ENCODE data around the gene PRR15L. TPM values are rescaled to one million over a fixed set of nuclear protein-coding genes. Genes with fewer than 3 reads are reported as not detected.

The PRR15L gene
- 1 to 10 TPM in 1 of 9 donors, not detected in 8; 2.7 TPM for total RNA-seq
- under 1 TPM in 1 of 2 donors, not detected in 1; 0.04 TPM for polyA plus RNA-seq
- long read RNA-seq, donor 1: 0 reads
- long read RNA-seq, donor 2: 0 reads
- long read RNA-seq, donor 3: 0 reads

DNA sequence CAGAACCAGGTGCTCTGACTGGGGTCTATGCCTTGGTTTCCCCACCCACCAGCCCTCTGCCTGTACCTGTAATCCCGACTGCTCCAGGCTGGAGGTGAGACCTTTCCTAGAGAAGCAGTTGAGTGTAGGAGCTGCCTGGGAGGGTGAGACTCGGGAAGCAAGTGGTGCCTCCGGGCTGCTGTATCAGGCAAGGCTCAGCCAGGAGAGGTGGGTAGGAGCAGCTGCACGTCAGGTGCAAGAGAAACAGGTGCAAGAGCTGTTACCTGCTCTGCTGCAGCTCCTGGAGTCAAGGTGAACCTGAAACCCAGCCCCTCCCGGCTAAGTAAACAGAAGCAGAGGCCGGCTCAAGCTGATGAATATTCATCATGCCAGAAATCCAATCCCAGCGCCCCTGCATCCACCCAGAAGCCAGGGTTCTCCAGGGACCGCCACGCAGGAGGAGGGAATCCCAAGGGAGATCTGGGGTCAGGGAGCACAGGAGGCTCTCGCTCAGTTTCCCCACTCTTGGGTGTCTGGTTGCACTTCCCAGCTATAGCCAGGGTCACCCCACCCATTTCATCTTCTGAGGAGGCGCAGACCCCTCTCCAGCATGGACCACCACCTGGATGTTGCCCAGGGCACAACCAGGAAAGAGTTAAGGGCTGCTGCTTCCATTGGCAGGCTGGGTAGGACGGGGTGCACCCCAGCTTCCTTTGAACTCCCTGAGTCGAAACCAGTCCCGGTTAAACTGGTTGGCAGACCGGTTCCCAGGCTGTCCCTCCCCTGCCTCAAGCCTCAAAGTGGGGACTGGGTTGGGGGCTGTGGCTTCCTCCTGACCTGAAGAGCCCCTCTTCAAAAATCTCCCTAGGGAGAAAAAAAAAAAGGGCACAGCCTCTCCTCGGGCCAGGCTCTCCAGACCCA, at the start of gene PRR15L:
PRR15L (minus strand) TSS at position 293 of the 900 bp plus-strand sequence. CDS start 4,649 bp downstream, outside the sequence.
- 48 to 59% (median 53%) methylated on average over 14 to 16 of the region's 16 CpGs for WGBS, 4 donors
- no peaks in the 10 kb centered on the region for H3K4me1 ChIP-seq
- ATAC-seq: no peak
- no peaks in the 10 kb centered on the region for H3K27me3 ChIP-seq
- H3K36me3 ChIP-seq: no peaks in the 10 kb centered on the region
- intact Hi-C loops (cut with DNase I): no loop called here
- H3K4me3 ChIP-seq: no peak within 1 kb of the TSS
- peaks cover 0 to 4% (median 0%) of the 10 kb centered on the region in 12 donors for H3K9me3 ChIP-seq
- DNase-seq: no peak
- no peak within 1 kb of the TSS for H3K27ac ChIP-seq
- no peak for TF ChIP-seq POLR2A (IDR thresholded peaks at IDR 0.05)
- TF ChIP-seq, protein P1, sequence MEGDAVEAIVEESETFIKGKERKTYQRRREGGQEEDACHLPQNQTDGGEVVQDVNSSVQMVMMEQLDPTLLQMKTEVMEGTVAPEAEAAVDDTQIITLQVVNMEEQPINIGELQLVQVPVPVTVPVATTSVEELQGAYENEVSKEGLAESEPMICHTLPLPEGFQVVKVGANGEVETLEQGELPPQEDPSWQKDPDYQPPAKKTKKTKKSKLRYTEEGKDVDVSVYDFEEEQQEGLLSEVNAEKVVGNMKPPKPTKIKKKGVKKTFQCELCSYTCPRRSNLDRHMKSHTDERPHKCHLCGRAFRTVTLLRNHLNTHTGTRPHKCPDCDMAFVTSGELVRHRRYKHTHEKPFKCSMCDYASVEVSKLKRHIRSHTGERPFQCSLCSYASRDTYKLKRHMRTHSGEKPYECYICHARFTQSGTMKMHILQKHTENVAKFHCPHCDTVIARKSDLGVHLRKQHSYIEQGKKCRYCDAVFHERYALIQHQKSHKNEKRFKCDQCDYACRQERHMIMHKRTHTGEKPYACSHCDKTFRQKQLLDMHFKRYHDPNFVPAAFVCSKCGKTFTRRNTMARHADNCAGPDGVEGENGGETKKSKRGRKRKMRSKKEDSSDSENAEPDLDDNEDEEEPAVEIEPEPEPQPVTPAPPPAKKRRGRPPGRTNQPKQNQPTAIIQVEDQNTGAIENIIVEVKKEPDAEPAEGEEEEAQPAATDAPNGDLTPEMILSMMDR (IDR thresholded peaks at IDR 0.05): no peak

GRCh38 chr17:48006936-48007709, 49.4 kb upstream of the PRR15L start:
- WGBS, 4 donors: 88 to 91% (median 88%) methylated on average over 12 of the region's 12 CpGs
- Histone ChIP-seq H3K4me1 (peaks cover 0 to 44% (median 14%) of the 10 kb centered on the region in 12 donors), H3K4me3 (no peak overlapping the region), H3K36me3 (no peaks in the 10 kb centered on the region), H3K27ac (no peak overlapping the region), H3K27me3 (peaks cover 0 to 39% (median 9%) of the 10 kb centered on the region in 9 donors), H3K9me3 (no peaks in the 10 kb centered on the region)
- intact Hi-C loops (cut with DNase I): no loop called here
- TF ChIP-seq, protein P1 (IDR thresholded peaks at IDR 0.05): no peak
- no peak for TF ChIP-seq POLR2A (IDR thresholded peaks at IDR 0.05)
- no peak for ATAC-seq
- DNase-seq: peak in 1 of 5 donors; percentile 1

GRCh38 chr17:48004983-48005382, 47.3 kb upstream of the PRR15L start:
- WGBS, 4 donors: 30 to 50% (median 36%) methylated on average over 3 of the region's 3 CpGs
- DNase-seq (no peak), ATAC-seq (no peak)
- peak overlapping the region in 1 of 12 donors; percentile 94 for H3K27ac ChIP-seq
- no peaks in the 10 kb centered on the region for H3K9me3 ChIP-seq
- no peak overlapping the region for H3K4me3 ChIP-seq
- TF ChIP-seq POLR2A (IDR thresholded peaks at IDR 0.05): no peak
- TF ChIP-seq, protein P1 (IDR thresholded peaks at IDR 0.05): no peak
- no peaks in the 10 kb centered on the region for H3K36me3 ChIP-seq
- peaks cover 0 to 55% (median 8%) of the 10 kb centered on the region in 12 donors for H3K4me1 ChIP-seq
- intact Hi-C loops (cut with DNase I): no loop called here
- peaks cover 0 to 19% (median 0%) of the 10 kb centered on the region in 9 donors for H3K27me3 ChIP-seq

Measured in heart left ventricle (tissue), 16 donors.